Stimulated activated CD8-positive, alpha-beta memory T cell treated with anti-CD3 and anti-CD28 coated beads, Interleukin-7, amount 100 ng/mL, for 4 hours (primary cell): ENCODE results near the gene HEATR1.
"Not testable (repeated sequence)": the region's sequence is repeated elsewhere in the genome, so short reads cannot be mapped to it uniquely, and the experiment has no call there.

Experiments
- DNase-seq, 2 donors: peaks; one replicate each; pipeline ENCODE4 v3.0.0-alpha.2; 2020; ENCODE audit warnings: low read depth in 2 of 2

The HEATR1 gene

GRCh38 chr1:236581528-236581927, 22.8 kb downstream of the HEATR1 start:
- DNase-seq: no peak

DNA sequence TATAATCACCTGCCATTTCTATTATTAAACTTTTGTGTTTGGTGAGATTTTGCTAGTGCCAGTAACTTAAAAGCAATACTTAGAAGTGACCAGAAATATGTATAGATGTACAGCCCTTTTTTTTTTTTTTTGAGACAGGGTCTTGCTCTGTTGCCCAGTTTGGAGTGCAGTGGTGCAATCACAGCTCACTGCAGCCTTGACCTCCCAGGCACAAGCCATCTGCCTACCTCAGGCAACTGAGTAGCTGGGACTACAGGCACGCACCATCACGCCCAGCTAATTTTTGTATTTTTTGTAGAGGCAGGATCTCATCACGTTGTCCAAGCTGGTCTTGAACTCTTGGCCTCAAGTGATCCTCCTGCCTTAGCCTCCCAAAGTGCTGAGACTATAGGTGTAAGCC, 23.9 kb downstream of the HEATR1 start:
- not testable (repeated sequence) for DNase-seq

- no peak for DNase-seq
These were observed 25.7 kb downstream of the HEATR1 start for GRCh38 chr1:236578661-236579060.

DNA sequence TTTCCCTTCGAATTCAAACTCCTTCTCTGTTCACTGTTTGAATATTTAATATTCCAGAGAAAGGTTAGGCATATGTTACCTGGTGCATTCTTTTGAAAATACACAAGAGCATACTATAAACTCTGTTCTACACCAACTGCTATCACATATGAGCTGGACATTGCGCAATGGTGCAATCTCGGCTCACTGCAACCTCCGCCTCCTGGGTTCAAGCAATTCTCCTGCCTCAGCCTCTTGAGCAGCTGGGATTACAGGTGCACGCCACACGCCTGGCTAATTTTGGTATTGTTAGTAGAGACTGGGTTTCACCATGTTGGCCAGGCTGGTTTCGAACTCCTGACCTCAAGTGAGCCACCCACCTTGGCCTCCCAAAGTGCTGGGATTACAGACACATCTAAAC, 27.3 kb downstream of the HEATR1 start:
- DNase-seq: not testable (repeated sequence)

GRCh38 chr1:236576004-236576403, 28.3 kb downstream of the HEATR1 start:
- DNase-seq: no peak

DNA sequence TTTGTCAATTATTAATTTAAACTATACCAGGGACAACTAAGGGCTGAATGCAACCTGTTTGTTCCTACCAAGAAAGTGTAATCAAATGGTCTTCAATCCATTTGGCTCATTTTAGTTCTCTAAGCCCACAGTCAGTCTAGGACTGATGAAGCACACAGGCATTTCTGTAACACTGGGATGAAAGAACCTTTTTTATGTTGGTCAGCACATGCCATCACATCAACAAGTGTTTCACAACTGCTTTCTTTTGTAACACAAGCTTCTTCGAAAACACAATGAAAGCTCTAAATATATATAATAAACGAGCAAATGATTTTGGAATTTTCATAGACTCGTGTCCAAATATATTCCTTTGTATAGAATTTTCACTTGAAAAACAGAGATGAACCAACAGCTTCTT, 28.8 kb downstream of the HEATR1 start:
- no peak for DNase-seq

- DNase-seq: no peak
These were observed 35.9 kb downstream of the HEATR1 start for GRCh38 chr1:236568285-236568894.

DNA sequence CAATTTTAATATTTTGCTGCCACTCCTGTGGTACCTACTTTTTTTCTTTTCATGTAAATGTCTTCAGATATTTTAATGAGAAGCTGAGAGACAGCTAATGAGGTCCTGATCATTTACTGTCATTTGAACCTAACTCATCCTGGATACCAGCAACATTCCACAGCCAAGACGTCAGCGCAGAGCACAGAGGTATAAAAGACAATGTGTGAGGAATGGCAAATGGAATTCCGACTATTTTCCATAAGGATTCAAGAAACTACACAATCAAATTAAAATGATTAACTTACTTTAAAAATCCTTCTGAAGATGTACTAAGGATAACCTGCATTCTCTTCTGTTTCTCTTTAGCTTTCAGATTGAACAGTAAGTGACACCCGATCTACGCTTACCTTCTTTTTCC, 38.8 kb downstream of the HEATR1 start:
- DNase-seq: no peak

GRCh38 chr1:236561976-236562375, 42.3 kb downstream of the HEATR1 start:
- DNase-seq: no peak

- no peak for DNase-seq
These were observed 44.0 kb downstream of the HEATR1 start for GRCh38 chr1:236560213-236560771.

- no peak for DNase-seq
These were observed 45.5 kb downstream of the HEATR1 start for GRCh38 chr1:236558846-236559245.

DNA sequence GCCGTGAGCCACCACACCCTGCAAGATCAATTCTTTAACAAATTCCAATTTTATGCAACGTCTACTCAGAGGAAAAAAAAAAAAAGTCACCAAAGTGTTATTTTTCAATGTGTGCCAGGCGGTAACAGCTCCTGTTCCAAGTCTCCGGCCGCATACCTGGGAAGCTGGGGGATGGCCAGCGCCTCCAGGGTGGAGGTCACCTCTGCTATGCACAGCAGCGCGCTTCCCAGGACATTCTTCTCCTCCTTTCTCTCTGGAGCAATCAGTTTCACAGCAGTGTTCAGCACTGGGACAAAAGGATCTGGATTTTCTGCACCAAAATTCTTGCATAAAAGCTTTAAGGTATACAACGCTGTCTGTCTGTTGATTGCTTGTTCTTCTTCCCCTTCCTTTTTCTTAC, 46.2 kb downstream of the HEATR1 start:
- no peak for DNase-seq

DNA sequence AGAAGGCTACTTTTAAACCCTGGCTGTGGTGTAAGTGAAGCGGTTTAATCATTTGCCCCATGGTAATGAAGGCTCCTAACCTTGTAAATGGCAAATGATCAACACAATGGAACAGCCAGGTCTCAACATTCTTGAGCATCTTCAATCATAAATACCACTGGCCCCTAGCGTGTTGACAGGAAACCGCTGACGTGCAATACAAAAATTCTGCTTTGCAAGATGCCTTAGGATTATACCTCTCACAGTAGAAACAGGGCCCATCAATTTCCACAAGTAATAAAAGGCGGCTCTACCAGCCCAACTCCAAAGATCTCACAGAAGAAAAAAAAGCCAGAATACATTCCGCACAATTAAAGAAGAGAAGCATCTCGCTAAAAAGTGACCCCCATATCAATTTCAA, 47.7 kb downstream of the HEATR1 start:
- DNase-seq: no peak

DNA sequence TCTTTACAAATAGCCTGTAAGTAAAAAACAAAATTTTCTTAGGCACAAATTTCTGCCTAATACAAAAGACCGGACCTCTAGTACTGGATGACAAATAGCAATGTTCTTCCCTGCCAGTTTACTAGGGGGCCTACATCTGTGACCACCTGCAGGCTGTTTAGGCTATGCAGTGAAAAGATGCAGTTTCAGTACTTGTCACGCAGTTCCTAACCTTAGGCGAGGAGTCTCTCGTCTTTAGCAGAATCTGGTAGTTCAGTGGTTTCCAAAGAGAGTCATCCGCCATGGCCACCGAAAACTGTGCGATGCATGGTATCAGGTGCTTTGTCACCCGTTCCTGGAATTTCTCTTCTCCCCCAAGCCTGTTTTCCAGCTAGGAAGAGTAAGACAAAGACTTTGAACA, 50.9 kb downstream of the HEATR1 start:
- DNase-seq: no peak

- no peak for DNase-seq
These were observed 51.4 kb downstream of the HEATR1 start for GRCh38 chr1:236552901-236553300.

DNA sequence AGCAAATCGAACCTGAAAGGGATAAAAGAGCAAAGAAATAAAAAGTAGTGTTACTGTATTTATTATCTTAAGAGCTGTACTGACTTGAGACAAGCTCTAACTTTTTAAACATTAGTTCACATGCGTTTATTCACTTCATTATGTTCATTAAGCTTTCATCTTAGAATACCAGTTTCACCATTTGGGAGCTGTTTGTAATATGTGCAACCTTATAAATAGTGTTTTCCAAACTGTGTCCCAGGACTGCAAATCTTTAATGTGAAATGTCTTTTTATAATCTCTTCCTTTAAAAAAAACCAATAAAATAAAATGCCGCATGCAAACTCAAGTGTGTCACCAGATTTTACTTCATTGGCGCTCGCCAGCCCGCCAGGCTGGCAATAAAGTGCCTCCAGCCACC, 52.2 kb downstream of the HEATR1 start:
- DNase-seq: no peak

GRCh38 chr1:236550961-236551851, 53.1 kb downstream of the HEATR1 start:
- DNase-seq: no peak

- DNase-seq: no peak
These were observed 55.9 kb downstream of the HEATR1 start for GRCh38 chr1:236548452-236548851.

GRCh38 chr1:236545621-236546169, 58.6 kb downstream of the HEATR1 start:
- DNase-seq: no peak

- DNase-seq: no peak
These were observed 61.1 kb downstream of the HEATR1 start for GRCh38 chr1:236543065-236543669.

GRCh38 chr1:236541710-236542109, 62.6 kb downstream of the HEATR1 start:
- no peak for DNase-seq

DNA sequence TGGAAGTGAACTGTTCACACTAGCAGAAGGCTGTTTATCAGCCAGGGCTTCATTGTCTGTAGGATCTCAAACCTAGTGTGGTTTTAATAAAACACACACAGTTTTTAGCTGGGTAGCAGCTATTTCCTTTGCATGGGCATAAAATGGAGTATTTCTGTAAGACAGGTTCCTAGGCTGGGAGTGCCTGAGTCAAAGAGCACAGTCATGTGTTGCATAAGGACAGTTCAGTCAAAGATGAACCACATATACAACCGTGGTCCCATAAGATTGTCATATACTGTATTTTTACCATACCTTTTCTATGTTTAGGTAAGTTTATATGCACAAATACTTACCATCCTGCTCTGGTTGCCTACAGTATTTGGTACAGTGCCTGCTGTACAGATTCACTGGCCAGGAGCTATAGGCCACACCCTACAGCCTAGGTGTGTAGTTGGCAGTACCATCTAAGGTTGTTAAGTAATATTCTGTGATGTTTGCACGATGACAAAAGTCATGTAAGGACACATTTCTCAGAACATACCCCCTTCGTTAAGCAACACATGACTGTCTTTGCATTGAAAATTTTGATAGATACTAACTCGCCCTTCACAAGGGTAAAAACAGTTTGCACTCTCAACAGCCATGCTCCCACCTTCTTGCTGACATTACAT, 63.4 kb downstream of the HEATR1 start:
- DNase-seq: no peak
